GM13976 (cell line): Measurements from ENCODE around the gene FAM20C.

Experiments
- DNase-seq: peaks from one replicate; pipeline ENCODE4 v3.0.0; 2012; ENCODE audit warnings: low spot score
- in situ Hi-C: fragments of 300-500 bp; cut with MboI; formaldehyde crosslinking; loops from one replicate; pipeline ENCODE4 v1.12.0; 2022; ENCODE audit warnings: low sequenced_read_pairs, mixed read lengths, inconsistent platforms; ENCODE audit not compliant: unreplicated experiment
- TF ChIP-seq, protein P1 (sequence below): IDR thresholded peaks from 2 replicates; pipeline ENCODE4 v1.5.1; 2012; ENCODE audit warnings: borderline replicate concordance, mild to moderate bottlenecking; ENCODE audit not compliant: insufficient read depth; ENCODE audit errors: extremely low read depth, missing control alignments, control extremely low read depth

The FAM20C gene

DNA sequence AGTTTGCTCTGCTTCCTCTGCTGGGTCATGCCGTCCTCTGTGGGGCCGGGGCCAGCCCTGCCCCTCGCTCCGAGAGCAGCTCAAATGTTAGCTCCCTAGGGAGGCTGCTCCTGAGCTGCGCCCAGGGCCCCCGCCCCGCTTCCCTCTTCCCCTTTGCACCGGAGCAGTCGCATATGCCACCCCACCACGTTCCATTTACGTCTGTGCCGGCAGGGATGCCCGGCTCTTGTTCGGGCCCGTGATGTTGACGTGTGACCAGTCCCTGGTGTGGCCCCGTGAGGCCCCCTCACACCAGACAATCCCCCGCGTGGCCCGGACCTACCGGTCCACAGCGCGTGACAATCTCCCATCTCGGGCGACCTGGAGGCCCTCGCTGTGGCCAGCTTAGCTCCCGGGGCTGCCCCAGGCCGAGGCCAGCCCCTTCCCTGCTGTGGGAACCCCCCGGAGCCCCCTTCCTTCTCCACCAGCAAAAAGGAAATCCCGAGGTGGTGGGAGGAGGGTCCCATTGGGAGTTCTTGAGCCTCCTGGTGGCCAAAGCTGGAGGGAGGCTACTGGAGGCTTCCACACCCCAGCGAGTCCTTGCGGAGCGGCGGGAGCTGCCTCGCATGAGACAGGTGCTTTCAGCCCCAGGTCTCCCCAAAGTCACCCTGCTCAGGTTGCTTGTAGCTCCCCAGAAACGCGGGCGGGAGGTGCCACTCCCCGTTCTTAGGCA is 15.2 kb downstream of the FAM20C start:
- no peak for DNase-seq
- in situ Hi-C loops, result no loop called here
- TF ChIP-seq, protein P1, sequence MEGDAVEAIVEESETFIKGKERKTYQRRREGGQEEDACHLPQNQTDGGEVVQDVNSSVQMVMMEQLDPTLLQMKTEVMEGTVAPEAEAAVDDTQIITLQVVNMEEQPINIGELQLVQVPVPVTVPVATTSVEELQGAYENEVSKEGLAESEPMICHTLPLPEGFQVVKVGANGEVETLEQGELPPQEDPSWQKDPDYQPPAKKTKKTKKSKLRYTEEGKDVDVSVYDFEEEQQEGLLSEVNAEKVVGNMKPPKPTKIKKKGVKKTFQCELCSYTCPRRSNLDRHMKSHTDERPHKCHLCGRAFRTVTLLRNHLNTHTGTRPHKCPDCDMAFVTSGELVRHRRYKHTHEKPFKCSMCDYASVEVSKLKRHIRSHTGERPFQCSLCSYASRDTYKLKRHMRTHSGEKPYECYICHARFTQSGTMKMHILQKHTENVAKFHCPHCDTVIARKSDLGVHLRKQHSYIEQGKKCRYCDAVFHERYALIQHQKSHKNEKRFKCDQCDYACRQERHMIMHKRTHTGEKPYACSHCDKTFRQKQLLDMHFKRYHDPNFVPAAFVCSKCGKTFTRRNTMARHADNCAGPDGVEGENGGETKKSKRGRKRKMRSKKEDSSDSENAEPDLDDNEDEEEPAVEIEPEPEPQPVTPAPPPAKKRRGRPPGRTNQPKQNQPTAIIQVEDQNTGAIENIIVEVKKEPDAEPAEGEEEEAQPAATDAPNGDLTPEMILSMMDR, result no peak

DNA sequence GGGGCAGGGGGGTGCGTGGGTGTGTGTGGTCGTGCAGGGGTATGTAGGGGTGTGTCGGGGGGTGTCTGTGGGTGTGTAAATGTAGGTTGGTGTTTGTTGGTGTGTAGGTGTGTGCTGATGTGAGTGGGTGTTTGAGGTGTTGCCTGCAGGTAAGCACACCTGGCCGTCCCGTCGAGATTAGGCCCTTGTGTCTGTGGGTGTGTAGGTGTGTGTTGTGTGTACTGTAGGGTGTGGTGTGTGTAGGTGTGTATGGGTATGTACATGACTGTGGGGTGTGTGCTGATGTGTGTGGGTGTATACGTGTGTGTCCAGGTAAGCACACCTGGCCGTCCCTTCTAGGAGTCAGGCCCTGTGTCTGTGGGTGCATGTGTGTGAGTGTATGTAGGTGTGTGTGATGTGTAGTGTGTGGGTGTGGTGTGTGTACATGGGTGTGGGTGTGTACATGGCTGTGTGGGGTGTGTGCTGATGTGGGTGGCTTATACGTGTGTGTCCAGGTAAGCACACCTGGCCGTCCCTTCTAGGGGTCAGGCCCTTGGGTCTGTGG is 15.8 kb downstream of the FAM20C start:
- in situ Hi-C loops, result no loop called here
- TF ChIP-seq, protein P1, result no peak

GRCh38 chr7:208816-209215 is 16.4 kb downstream of the FAM20C start:
- DNase-seq, result no peak
- in situ Hi-C loops, result no loop called here

More for the DNA sequence above, 15.8 kb downstream of the FAM20C start:
- DNase-seq, result no peak

DNA sequence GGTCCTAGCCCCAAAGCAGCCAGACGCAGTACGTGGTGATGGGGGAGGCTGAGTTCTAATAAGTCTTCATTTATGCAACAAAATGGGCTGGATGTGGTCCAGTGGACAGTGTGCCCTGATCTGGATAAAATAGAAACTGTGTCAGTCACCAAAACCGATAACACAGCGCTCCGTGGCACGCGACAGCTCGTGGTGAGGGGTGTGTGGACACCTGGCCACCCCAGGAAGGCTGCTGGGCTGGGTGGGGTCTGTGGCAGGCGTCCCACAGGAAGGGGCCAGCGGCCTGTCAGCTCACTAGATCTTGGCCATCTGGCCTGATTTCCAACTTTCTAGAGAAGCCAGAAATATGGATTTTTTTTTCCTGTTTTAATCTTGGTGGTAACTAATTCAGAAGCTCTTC is 17.0 kb downstream of the FAM20C start:
- TF ChIP-seq, protein P1, result no peak
- in situ Hi-C loops, result no loop called here
- no peak for DNase-seq

More at GRCh38 chr7:208816-209215, 16.4 kb downstream of the FAM20C start:
- TF ChIP-seq, protein P1, result no peak

- no peak for DNase-seq
- TF ChIP-seq, protein P1, result no peak
- in situ Hi-C loops, result no loop called here
Observed at GRCh38 chr7:209906-210305, 17.5 kb downstream of the FAM20C start.

DNA sequence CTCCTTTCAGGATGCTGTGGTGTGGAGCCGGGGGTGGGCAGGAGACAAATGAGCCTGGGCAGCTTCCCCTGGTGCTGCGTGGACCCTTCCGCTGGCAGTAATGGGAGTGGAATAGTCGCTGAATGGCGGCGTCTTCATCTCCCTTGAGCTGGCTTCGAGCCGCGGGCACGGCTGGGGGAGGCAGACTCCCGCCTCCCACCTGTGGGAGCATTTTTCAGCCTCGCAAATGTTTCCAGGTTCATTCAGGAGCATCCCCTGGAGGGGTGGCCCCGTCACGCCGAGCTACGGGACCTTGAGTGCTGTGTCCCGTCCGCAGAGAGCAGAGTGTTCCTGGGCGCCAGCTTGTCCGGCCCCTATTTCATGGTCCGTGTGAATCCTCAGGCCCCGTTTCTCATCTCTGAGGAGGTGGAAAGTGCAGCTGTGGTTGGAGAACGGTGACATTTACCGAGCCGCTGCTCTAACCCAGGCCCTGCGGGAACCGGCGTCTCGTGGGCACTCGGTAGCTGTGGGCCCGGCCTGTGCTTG is 18.1 kb downstream of the FAM20C start:
- in situ Hi-C loops, result no loop called here
- TF ChIP-seq, protein P1, result no peak
- DNase-seq, result no peak
